GM19467 (cell line): ENCODE measurements around the gene DPF1.

Source experiments
- ATAC-seq: cut with Tn5 transposase; IDR thresholded peaks from one replicate; pipeline ENCODE4 v1.9.1; 2021; ENCODE audit warnings: mild to moderate bottlenecking, moderate library complexity; ENCODE audit not compliant: unreplicated experiment

The DPF1 gene

GRCh38 chr19:38168637-38169036 lies 55.4 kb downstream of the DPF1 start:
- ATAC-seq = no peak

- ATAC-seq = no peak
Observed at GRCh38 chr19:38165335-38165734, 58.7 kb downstream of the DPF1 start.

GRCh38 chr19:38164526-38164925 lies 59.5 kb downstream of the DPF1 start:
- no peak for ATAC-seq

GRCh38 chr19:38163419-38164290 lies 60.4 kb downstream of the DPF1 start:
- ATAC-seq = no peak

- no peak for ATAC-seq
Observed at GRCh38 chr19:38162632-38163031, 61.4 kb downstream of the DPF1 start.

- ATAC-seq = no peak
Observed at GRCh38 chr19:38162094-38162493, 61.9 kb downstream of the DPF1 start.
